ENCODE measurements around the gene HK1.
"Not testable (repeated sequence)": the region's sequence is repeated elsewhere in the genome, so short reads cannot be mapped to it uniquely, and the experiment has no call there.

HK1 gene

GRCh38 chr10:69322346-69322745, 44.0 kb downstream of the HK1 start:
- Mint-ChIP-seq H3K4me1 (peaks cover 67% of the 10 kb centered on the region), H3K36me3 (ENCODE audit: low read depth) (peaks cover 14% of the 10 kb centered on the region), H3K27ac (peak overlapping the region; percentile 46)
- H3K4me3 Mint-ChIP-seq, ATAC-seq, H3K27me3 Mint-ChIP-seq, H3K9me3 Mint-ChIP-seq, DNase-seq: not testable (repeated sequence)

GRCh38 chr10:69323622-69324021, 45.3 kb downstream of the HK1 start:
- DNase-seq (no peak), ATAC-seq (no peak)
- Mint-ChIP-seq H3K36me3 (ENCODE audit: low read depth) (peaks cover 18% of the 10 kb centered on the region), H3K27me3 (no peaks in the 10 kb centered on the region), H3K4me3 (no peak overlapping the region), H3K27ac (no peak overlapping the region), H3K9me3 (no peaks in the 10 kb centered on the region), H3K4me1 (peaks cover 74% of the 10 kb centered on the region)

GRCh38 chr10:69324583-69324982, 46.3 kb downstream of the HK1 start:
- Mint-ChIP-seq H3K9me3 (no peaks in the 10 kb centered on the region), H3K27me3 (no peaks in the 10 kb centered on the region), H3K36me3 (ENCODE audit: low read depth) (peaks cover 22% of the 10 kb centered on the region), H3K4me1 (peaks cover 80% of the 10 kb centered on the region), H3K4me3 (no peak overlapping the region), H3K27ac (no peak overlapping the region)
- DNase-seq (no peak), ATAC-seq (no peak)

DNA sequence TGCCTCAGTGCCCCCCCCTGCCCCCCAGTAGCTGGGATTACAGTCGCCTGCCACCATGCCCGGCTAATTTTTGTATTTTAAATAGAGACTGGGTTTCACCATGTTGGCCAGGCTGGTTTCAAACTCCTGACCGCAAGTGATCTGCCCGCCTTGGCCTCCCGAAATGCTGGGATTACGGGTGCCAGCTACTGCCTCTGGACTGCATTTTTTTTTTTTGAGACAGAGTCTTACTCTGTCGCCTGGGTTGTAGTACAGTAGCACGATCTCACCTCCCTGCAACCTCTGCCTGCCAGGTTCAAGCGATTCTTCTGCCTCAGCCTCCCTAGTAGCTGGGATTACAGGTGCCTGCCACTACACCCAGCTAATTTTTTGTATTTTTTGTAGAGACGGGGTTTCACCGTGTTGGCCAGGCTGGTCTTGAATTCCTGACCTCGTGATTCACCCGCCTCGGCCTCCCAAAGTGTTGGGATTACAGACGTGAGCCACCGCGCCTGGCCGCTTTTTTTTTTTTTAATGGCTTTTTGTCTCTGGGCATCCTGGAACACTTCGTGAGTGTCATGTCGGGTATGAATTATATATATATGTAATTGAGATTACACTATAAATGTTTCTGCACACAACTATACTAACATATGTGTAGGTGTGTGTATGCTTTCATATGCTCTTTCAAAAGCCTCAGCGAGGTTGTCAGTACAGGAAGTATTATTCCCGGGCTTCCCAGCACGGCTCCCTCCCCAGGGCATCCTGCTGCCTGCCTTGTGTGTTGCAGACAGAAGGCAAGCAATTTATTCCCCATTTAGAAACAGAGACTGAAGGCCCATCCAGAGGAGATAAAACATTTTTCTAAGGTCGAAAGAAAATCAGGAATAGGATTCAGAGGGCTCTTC, 47.6 kb downstream of the HK1 start:
- not testable (repeated sequence) for H3K4me3 Mint-ChIP-seq, H3K27me3 Mint-ChIP-seq, ATAC-seq, DNase-seq, H3K9me3 Mint-ChIP-seq
- H3K4me1 Mint-ChIP-seq, result peaks cover 74% of the 10 kb centered on the region
- peak overlapping the region; percentile 32 for H3K27ac Mint-ChIP-seq
- peaks cover 25% of the 10 kb centered on the region for H3K36me3 Mint-ChIP-seq (ENCODE audit: low read depth)

- no peak for DNase-seq
- Mint-ChIP-seq H3K4me1 (peaks cover 66% of the 10 kb centered on the region), H3K27me3 (no peaks in the 10 kb centered on the region)
Observed at GRCh38 chr10:69326692-69327091, 48.4 kb downstream of the HK1 start.

GRCh38 chr10:69327463-69328379, 49.4 kb downstream of the HK1 start:
- DNase-seq, result no peak
- peak; percentile 83 for ATAC-seq
- Mint-ChIP-seq H3K9me3 (no peaks in the 10 kb centered on the region), H3K4me1 (peaks cover 62% of the 10 kb centered on the region), H3K27me3 (no peaks in the 10 kb centered on the region), H3K4me3 (peak overlapping the region; percentile 66), H3K36me3 (ENCODE audit: low read depth) (peaks cover 22% of the 10 kb centered on the region), H3K27ac (peak overlapping the region; percentile 85)

More at GRCh38 chr10:69326692-69327091, 48.4 kb downstream of the HK1 start:
- Mint-ChIP-seq H3K4me3 (no peak overlapping the region), H3K36me3 (ENCODE audit: low read depth) (peaks cover 24% of the 10 kb centered on the region), H3K27ac (no peak overlapping the region), H3K9me3 (no peaks in the 10 kb centered on the region)
- no peak for ATAC-seq

DNA sequence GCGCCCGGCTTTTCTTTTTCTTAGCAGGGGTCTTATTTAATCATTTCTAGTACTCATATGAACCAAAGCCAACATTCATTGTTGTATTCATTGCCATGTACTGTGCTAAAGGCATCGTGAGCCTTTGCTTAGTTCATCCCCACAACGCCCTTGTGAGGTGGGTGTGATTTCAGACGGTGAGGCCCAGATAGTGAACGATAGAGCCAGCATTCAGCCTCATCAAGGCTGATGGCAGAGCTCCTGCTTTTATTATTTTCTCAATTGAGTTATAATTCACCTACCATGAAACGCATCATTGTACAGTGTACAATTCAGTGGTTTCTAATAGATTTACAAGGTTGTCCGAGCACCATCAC, 50.1 kb downstream of the HK1 start:
- H3K27ac Mint-ChIP-seq, result peak overlapping the region; percentile 85
- peaks cover 59% of the 10 kb centered on the region for H3K4me1 Mint-ChIP-seq
- no peak for ATAC-seq
- peaks cover 22% of the 10 kb centered on the region for H3K36me3 Mint-ChIP-seq (ENCODE audit: low read depth)
- DNase-seq, result no peak
- H3K4me3 Mint-ChIP-seq, result peak overlapping the region; percentile 66
- no peaks in the 10 kb centered on the region for H3K27me3 Mint-ChIP-seq
- no peaks in the 10 kb centered on the region for H3K9me3 Mint-ChIP-seq

DNA sequence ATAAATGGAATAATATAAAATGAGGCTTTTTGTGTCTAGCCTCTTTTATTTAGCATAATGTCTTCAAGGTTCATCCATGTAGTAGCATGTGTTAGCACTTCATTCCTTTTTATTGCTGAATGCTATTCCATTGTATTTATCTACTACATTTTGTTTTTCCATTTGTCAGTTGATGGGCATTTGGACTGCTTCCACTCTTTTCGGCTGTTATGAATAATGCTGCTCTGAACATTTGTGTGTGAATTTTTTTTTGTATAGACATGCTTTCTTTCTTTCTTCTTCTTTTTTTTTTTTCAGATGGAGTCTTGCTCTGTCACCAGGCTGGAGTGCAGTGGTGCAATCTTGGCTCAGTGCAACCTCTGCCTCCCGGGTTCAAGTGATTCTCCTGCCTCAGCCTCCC, 50.6 kb downstream of the HK1 start:
- Mint-ChIP-seq H3K27ac (peak overlapping the region; percentile 85), H3K4me1 (peaks cover 59% of the 10 kb centered on the region), H3K36me3 (ENCODE audit: low read depth) (peaks cover 22% of the 10 kb centered on the region)
- not testable (repeated sequence) for H3K27me3 Mint-ChIP-seq, H3K9me3 Mint-ChIP-seq, ATAC-seq, DNase-seq, H3K4me3 Mint-ChIP-seq

- no peak for DNase-seq
- no peaks in the 10 kb centered on the region for H3K9me3 Mint-ChIP-seq
- no peak for ATAC-seq
- H3K36me3 Mint-ChIP-seq (ENCODE audit: low read depth), result peaks cover 20% of the 10 kb centered on the region
- no peak overlapping the region for H3K27ac Mint-ChIP-seq
- H3K4me1 Mint-ChIP-seq, result peaks cover 59% of the 10 kb centered on the region
- no peak overlapping the region for H3K4me3 Mint-ChIP-seq
- no peaks in the 10 kb centered on the region for H3K27me3 Mint-ChIP-seq
Observed at GRCh38 chr10:69329721-69330178, 51.5 kb downstream of the HK1 start.

DNA sequence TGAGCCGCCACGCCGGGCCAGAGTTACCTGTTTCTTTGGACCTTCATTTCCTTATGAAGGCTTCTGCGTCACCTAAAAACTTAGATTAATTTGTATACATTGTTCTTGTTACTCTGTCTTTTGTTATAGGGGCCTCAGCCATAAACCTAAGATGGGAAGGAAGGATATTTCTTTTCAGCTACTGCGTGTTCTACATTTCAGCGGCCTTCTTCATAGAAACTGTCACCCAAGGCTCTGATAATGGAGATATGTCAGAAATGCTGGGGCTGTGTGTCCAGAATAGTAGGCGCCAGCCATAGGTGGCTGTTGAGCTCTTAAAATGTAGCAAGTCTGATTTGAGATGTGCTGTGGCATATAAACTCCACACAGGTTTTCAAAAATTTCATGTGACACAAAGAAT, 52.9 kb downstream of the HK1 start:
- ATAC-seq, result no peak
- H3K27me3 Mint-ChIP-seq, result no peaks in the 10 kb centered on the region
- H3K4me1 Mint-ChIP-seq, result peaks cover 64% of the 10 kb centered on the region
- no peak overlapping the region for H3K4me3 Mint-ChIP-seq
- no peak for DNase-seq
- no peak overlapping the region for H3K27ac Mint-ChIP-seq
- H3K36me3 Mint-ChIP-seq (ENCODE audit: low read depth), result peaks cover 24% of the 10 kb centered on the region
- no peaks in the 10 kb centered on the region for H3K9me3 Mint-ChIP-seq

- no peak for ATAC-seq
- no peaks in the 10 kb centered on the region for H3K27me3 Mint-ChIP-seq
- no peak for DNase-seq
- peaks cover 23% of the 10 kb centered on the region for H3K36me3 Mint-ChIP-seq (ENCODE audit: low read depth)
- no peaks in the 10 kb centered on the region for H3K9me3 Mint-ChIP-seq
- H3K27ac Mint-ChIP-seq, result no peak overlapping the region
- H3K4me3 Mint-ChIP-seq, result no peak overlapping the region
- peaks cover 61% of the 10 kb centered on the region for H3K4me1 Mint-ChIP-seq
Observed at GRCh38 chr10:69332278-69333010, 54.1 kb downstream of the HK1 start.

GRCh38 chr10:69333205-69333604, 54.9 kb downstream of the HK1 start:
- peaks cover 23% of the 10 kb centered on the region for H3K36me3 Mint-ChIP-seq (ENCODE audit: low read depth)
- peaks cover 61% of the 10 kb centered on the region for H3K4me1 Mint-ChIP-seq
- ATAC-seq (no peak), DNase-seq (no peak)
- H3K27me3 Mint-ChIP-seq, result no peaks in the 10 kb centered on the region
- H3K27ac Mint-ChIP-seq, result no peak overlapping the region
- H3K4me3 Mint-ChIP-seq, result no peak overlapping the region
- no peaks in the 10 kb centered on the region for H3K9me3 Mint-ChIP-seq

DNA sequence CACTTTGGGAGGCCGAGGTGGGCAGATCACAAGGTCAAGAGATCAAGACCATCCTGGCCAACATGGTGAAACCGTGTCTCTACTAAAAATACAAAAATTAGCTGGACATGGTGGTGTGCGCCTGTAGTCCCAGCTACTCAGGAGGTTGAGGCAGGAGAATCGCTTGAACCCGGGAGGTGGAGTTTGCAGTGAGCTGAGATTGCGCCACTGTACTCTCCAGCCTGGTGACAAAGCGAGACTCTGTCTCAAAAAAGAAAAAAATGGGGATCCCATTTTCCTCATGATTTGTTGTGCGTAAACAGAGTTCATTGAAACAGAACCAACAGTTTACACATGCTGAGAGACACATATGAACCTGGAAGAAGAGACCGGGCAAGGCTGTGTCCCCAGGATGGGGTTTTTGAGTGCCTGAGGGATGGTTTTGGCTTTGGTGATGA, 55.6 kb downstream of the HK1 start:
- Mint-ChIP-seq H3K36me3 (ENCODE audit: low read depth) (peaks cover 18% of the 10 kb centered on the region), H3K27ac (peak overlapping the region; percentile 86), H3K4me1 (peaks cover 60% of the 10 kb centered on the region)
- not testable (repeated sequence) for DNase-seq, H3K27me3 Mint-ChIP-seq, H3K4me3 Mint-ChIP-seq, ATAC-seq, H3K9me3 Mint-ChIP-seq

Measured in activated naive CD8-positive, alpha-beta T cell treated with anti-CD3 and anti-CD28 coated beads, Interleukin-2, amount 50 U/mL, for 24 hours (primary cell).